SK-N-MC (cell line): ENCODE measurements around the gene GPS2.

ENCODE experiments used
- EZH2 ChIP-seq: fragments of 200-600 bp; sonication (generic); IDR thresholded peaks from one replicate; pipeline ENCODE4 v1.6.1; 2017; ENCODE audit warnings: antibody characterized with exemption
- FOXP2 ChIP-seq: optimal IDR thresholded peaks from 2 replicates; pipeline ENCODE3; 2011; ENCODE audit warnings: mild to moderate bottlenecking, moderate library complexity; ENCODE audit not compliant: insufficient read depth; ENCODE audit errors: extremely low read length, control extremely low read depth
- POLR2AphosphoS5 ChIP-seq: IDR thresholded peaks from 2 replicates; pipeline ENCODE4 v1.6.1; 2012; ENCODE audit warnings: mild to moderate bottlenecking, low read depth, low read length, borderline replicate concordance

DNA sequence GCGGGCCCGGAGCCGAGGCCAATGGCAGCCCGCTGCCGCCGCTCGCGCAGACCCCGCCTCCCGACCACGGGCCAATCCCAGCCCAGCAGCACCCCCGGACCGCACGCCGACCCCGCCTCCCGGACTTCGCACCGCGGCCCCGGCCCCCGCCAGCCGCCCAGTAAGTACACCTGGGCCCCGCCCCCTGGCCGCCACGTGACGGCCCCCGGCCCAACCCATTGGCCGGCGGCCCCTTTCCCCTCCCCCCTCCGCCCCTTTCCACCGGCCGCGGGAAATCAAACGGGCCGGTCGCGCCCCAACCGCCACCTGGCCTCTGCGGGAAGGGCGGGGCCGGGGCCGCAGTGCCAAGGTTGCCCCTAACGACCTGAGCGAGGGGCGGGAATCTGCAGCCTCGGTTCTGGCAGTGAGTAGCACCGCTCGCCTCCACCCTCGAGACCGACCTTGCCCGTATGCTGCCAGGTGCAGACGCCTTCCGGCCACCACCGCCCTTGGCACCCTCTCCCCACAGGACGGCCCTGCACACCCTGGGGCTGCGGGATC, 20.5 kb downstream of the GPS2 start, which contains the start of gene YBX2:
- TF ChIP-seq EZH2 (no peak), POLR2AphosphoS5 (no peak), FOXP2 (no peak)
